ENCODE measurements around the gene STK11IP. TPM values are rescaled to one million over a fixed set of nuclear protein-coding genes. Genes with fewer than 3 reads are reported as not detected.

The STK11IP gene
- total RNA-seq, 1 experiment from 2014 or later, result 39.9 TPM

Small RNA genes within 50 kb of the gene (microRNA-seq; reads per million reads assigned to microRNA genes)
- gene MIR3132 (ENCODE audit: borderline number of aligned reads), result not detected

Other genes with a start within 250 kb of the STK11IP start
- gene DNPEP, start 209.9 kb upstream of the STK11IP start, total RNA-seq (2021), result 65.8 to 70.2 TPM (median 67.6 TPM) in 3 replicates
- 1.6 to 3.5 TPM (median 2.8 TPM) in 3 replicates for gene DES, start 179.5 kb upstream of the STK11IP start, total RNA-seq (2021)
- gene SPEG, start 163.0 kb upstream of the STK11IP start, total RNA-seq (2021), result 55.3 to 62.7 TPM (median 57.8 TPM) in 3 replicates
- 44.2 to 51.9 TPM (median 49.5 TPM) in 3 replicates for gene GMPPA, start 99.0 kb upstream of the STK11IP start, total RNA-seq (2021)
- gene ASIC4, start 83.4 kb upstream of the STK11IP start, total RNA-seq (2021), result 0.79 to 1.0 TPM (median 0.80 TPM) in 3 replicates
- 84.3 to 97.0 TPM (median 84.8 TPM) in 3 replicates for gene CHPF, start 54.0 kb upstream of the STK11IP start, total RNA-seq (2021)
- 7.1 to 8.1 TPM (median 7.3 TPM) in 3 replicates for gene TMEM198, start 53.8 kb upstream of the STK11IP start, total RNA-seq (2021)
- 159 to 221 TPM (median 213 TPM) in 3 replicates for gene OBSL1, start 26.3 kb upstream of the STK11IP start, total RNA-seq (2021)
- gene INHA, start 25.5 kb upstream of the STK11IP start, total RNA-seq (2021), result 1.1 to 1.8 TPM (median 1.4 TPM) in 3 replicates
- gene SLC4A3, start 29.8 kb downstream of the STK11IP start, total RNA-seq (2021), result 7.8 to 9.9 TPM (median 8.7 TPM) in 3 replicates